IMR-90 (cell line): ENCODE data around the gene SLAMF7. TPM values are rescaled to one million over a fixed set of nuclear protein-coding genes. Genes with fewer than 3 reads are reported as not detected.

Source experiments
- ATAC-seq: fragments of 200-7000 bp; cut with Tn5 transposase; 2 replicates; pipeline ENCODE4 v1.9.1; 2020; ENCODE audit warnings: low read depth, mild to moderate bottlenecking, moderate library complexity
- BruUV-seq: library from RNA; stranded (reverse); fragments of 400-500 nt; replicated peaks from 2 replicates; lab custom pipeline; 2021; lab: Mats Ljungman, UMichigan
- CTCF ChIA-PET: fragments of 300-600 bp; formaldehyde crosslinking; extraction: SDS; loops from one replicate; lab custom pipeline; 2021; ENCODE audit warnings: antibody characterized with exemption; lab: Yijun Ruan, JAX
- POLR2A ChIA-PET: fragments of 300-600 bp; sonication (Branson Sonifier 250); formaldehyde crosslinking; loops from one replicate; lab custom pipeline; 2022; ENCODE audit warnings: antibody characterized with exemption; ENCODE audit not compliant: unreplicated experiment; lab: Charles Lee
- DNase-seq: peaks from one replicate; pipeline ENCODE4 v3.0.0; 2013
- H2AFZ ChIP-seq: replicated peaks from 2 replicates; pipeline ENCODE3; 2013; ENCODE audit warnings: low read length, mild to moderate bottlenecking; ENCODE audit not compliant: poor library complexity
- H2AK5ac ChIP-seq: 2 replicates; pipeline ENCODE4 v1.6.1; 2013; ENCODE audit warnings: low read depth, low read length, inconsistent platforms
- H2AK9ac ChIP-seq: replicated peaks from 2 replicates; pipeline ENCODE3; 2013; ENCODE audit warnings: mild to moderate bottlenecking, low read depth, low read length, moderate library complexity; ENCODE audit not compliant: poor library complexity
- H2BK120ac ChIP-seq: 2 replicates; pipeline ENCODE4 v1.6.1; 2013; ENCODE audit warnings: low read depth, low read length, inconsistent platforms
- H2BK15ac ChIP-seq: 3 replicates; pipeline ENCODE4 v1.6.1; 2013; ENCODE audit warnings: low read depth, low read length, inconsistent platforms
- H2BK20ac ChIP-seq: 2 replicates; pipeline ENCODE4 v1.6.1; 2013; ENCODE audit warnings: low read depth, mild to moderate bottlenecking, inconsistent platforms, low read length, moderate library complexity
- H2BK5ac ChIP-seq: 2 replicates; pipeline ENCODE4 v1.6.1; 2013; ENCODE audit warnings: mild to moderate bottlenecking, low read depth, low read length, inconsistent platforms; ENCODE audit not compliant: poor library complexity, severe bottlenecking
- H3K14ac ChIP-seq: replicated peaks from 2 replicates; pipeline ENCODE4 v1.6.1; 2013; ENCODE audit warnings: low read depth, low read length, inconsistent platforms
- H3K18ac ChIP-seq: 2 replicates; pipeline ENCODE4 v1.6.1; 2013; ENCODE audit warnings: low read depth, low read length, control low read depth
- H3K23ac ChIP-seq: 2 replicates; pipeline ENCODE4 v1.6.1; 2013; ENCODE audit warnings: low read depth, low read length, inconsistent platforms
- H3K27ac ChIP-seq: 2 replicates; pipeline ENCODE4 v1.5.1; 2013; ENCODE audit warnings: mild to moderate bottlenecking, control low read depth, low read length; ENCODE audit not compliant: insufficient read depth
- H3K27me3 ChIP-seq: 2 replicates; pipeline ENCODE4 v1.6.1; 2013; ENCODE audit warnings: low read length; ENCODE audit not compliant: control insufficient read depth, insufficient read depth
- H3K36me3 ChIP-seq: 2 replicates; pipeline ENCODE4 v1.6.1; 2013; ENCODE audit warnings: low read length, mixed read lengths; ENCODE audit not compliant: control insufficient read depth, insufficient read depth
- H3K4ac ChIP-seq: 2 replicates; pipeline ENCODE4 v1.6.1; 2013; ENCODE audit warnings: low read depth, low read length, inconsistent platforms
- H3K4me1 ChIP-seq: 2 replicates; pipeline ENCODE4 v1.6.1; 2013; ENCODE audit warnings: low read length, mixed read lengths; ENCODE audit not compliant: control insufficient read depth, insufficient read depth
- H3K4me2 ChIP-seq: 2 replicates; pipeline ENCODE4 v1.6.1; 2013; ENCODE audit warnings: low read depth, mild to moderate bottlenecking, control low read depth, low read length, moderate library complexity
- H3K4me3 ChIP-seq: 2 replicates; pipeline ENCODE4 v1.5.1; 2013; ENCODE audit warnings: low read depth, mild to moderate bottlenecking, control low read depth, low read length, moderate library complexity; ENCODE audit not compliant: insufficient read depth
- H3K56ac ChIP-seq: 2 replicates; pipeline ENCODE4 v1.6.1; 2013; ENCODE audit warnings: low read length, inconsistent platforms; ENCODE audit not compliant: insufficient read depth; ENCODE audit errors: extremely low read depth
- H3K79me1 ChIP-seq, 2 experiments: 2 replicates each; pipeline ENCODE4 v1.6.1; 2013; ENCODE audit warnings: low read length in 2 of 2, inconsistent platforms in 1 of 2, low read depth in 1 of 2
- H3K9ac ChIP-seq: 2 replicates; pipeline ENCODE4 v1.6.1; 2013; ENCODE audit warnings: low read depth, low read length, control low read depth
- H3K9me1 ChIP-seq: 2 replicates; pipeline ENCODE4 v1.6.1; 2013; ENCODE audit warnings: low read length, inconsistent platforms; ENCODE audit not compliant: insufficient read depth
- H3K9me3 ChIP-seq: 2 replicates; pipeline ENCODE4 v1.6.1; 2013; ENCODE audit warnings: low read length; ENCODE audit not compliant: control insufficient read depth, insufficient read depth
- H4K20me1 ChIP-seq: 2 replicates; pipeline ENCODE4 v1.6.1; 2013; ENCODE audit warnings: low read length, inconsistent platforms; ENCODE audit not compliant: insufficient read depth
- H4K5ac ChIP-seq: 2 replicates; pipeline ENCODE4 v1.6.1; 2013; ENCODE audit warnings: mild to moderate bottlenecking, low read depth, low read length, control low read depth
- H4K8ac ChIP-seq, 2 experiments: 2 replicates each; pipeline ENCODE4 v1.6.1; 2013; ENCODE audit warnings: low read depth in 2 of 2, low read length in 2 of 2, control low read depth in 1 of 2, inconsistent platforms in 1 of 2
- H4K91ac ChIP-seq: 2 replicates; pipeline ENCODE4 v1.6.1; 2013; ENCODE audit warnings: low read depth, low read length, inconsistent platforms; ENCODE audit not compliant: insufficient read depth
- BHLHE40 ChIP-seq: fragments of 150-350 bp; IDR thresholded peaks from 2 replicates; pipeline ENCODE4 v1.6.1; 2016; ENCODE audit warnings: mild to moderate bottlenecking, low read depth, low read length
- CEBPB ChIP-seq: IDR thresholded peaks from 2 replicates; pipeline ENCODE4 v1.6.1; 2012; ENCODE audit warnings: low read depth, low read length, improper control_type of control experiment
- CHD1 ChIP-seq: IDR thresholded peaks from 2 replicates; pipeline ENCODE4 v1.6.1; 2012; ENCODE audit warnings: low read depth, low read length, improper control_type of control experiment
- FOS ChIP-seq: fragments of 150-350 bp; IDR thresholded peaks from 2 replicates; pipeline ENCODE4 v1.6.1; 2016; ENCODE audit warnings: low read depth, low read length
- MAFK ChIP-seq: IDR thresholded peaks from 2 replicates; pipeline ENCODE4 v1.6.1; 2012; ENCODE audit warnings: low read depth, low read length, improper control_type of control experiment
- MAZ ChIP-seq: IDR thresholded peaks from 2 replicates; pipeline ENCODE4 v1.6.1; 2012; ENCODE audit warnings: low read depth, mild to moderate bottlenecking, low read length, improper control_type of control experiment, moderate library complexity, borderline replicate concordance
- MXI1 ChIP-seq: IDR thresholded peaks from 2 replicates; pipeline ENCODE4 v1.6.1; 2012; ENCODE audit warnings: low read depth, mild to moderate bottlenecking, low read length, moderate library complexity, borderline replicate concordance
- NFE2L2 ChIP-seq: fragments of 150-350 bp; IDR thresholded peaks from 2 replicates; pipeline ENCODE4 v1.6.1; 2016; ENCODE audit warnings: low read depth, mild to moderate bottlenecking, low read length
- POLR2A ChIP-seq: IDR thresholded peaks from 2 replicates; pipeline ENCODE4 v1.6.1; 2012; ENCODE audit warnings: mild to moderate bottlenecking, low read depth, low read length
- RAD21 ChIP-seq: IDR thresholded peaks from 2 replicates; pipeline ENCODE4 v1.6.1; 2012; ENCODE audit warnings: low read length, improper control_type of control experiment
- RCOR1 ChIP-seq: IDR thresholded peaks from 2 replicates; pipeline ENCODE4 v1.6.1; 2012; ENCODE audit warnings: mild to moderate bottlenecking, low read length, improper control_type of control experiment; ENCODE audit not compliant: insufficient replicate concordance
- RFX5 ChIP-seq: IDR thresholded peaks from 2 replicates; pipeline ENCODE4 v1.8.0; 2012; ENCODE audit warnings: low read depth, mild to moderate bottlenecking, low read length, moderate library complexity
- SMC3 ChIP-seq: fragments of 150-350 bp; IDR thresholded peaks from 2 replicates; pipeline ENCODE4 v1.6.1; 2016; ENCODE audit warnings: low read depth, mild to moderate bottlenecking, antibody characterized with exemption, low read length, moderate library complexity
- WGBS, 2 experiments: methylation state at CpG; one replicate each; pipeline versions ENCODE4 v1.1.5 to v1.1.7; 2013; ENCODE audit warnings: missing lambda C conversion rate in 2 of 2; ENCODE audit not compliant: insufficient read length in 1 of 2; ENCODE audit errors: extremely low coverage in 2 of 2; 5-methylcytosine and 5-hydroxymethylcytosine counted together
- dilution Hi-C: fragments of 300-500 bp; cut with HindIII; formaldehyde crosslinking; loops from one replicate; pipeline ENCODE4 v1.14.3; 2018; ENCODE audit warnings: low sequenced_read_pairs; ENCODE audit not compliant: unreplicated experiment
- in situ Hi-C: fragments of 300-500 bp; cut with MboI; formaldehyde crosslinking; loops from 3 replicates; pipeline ENCODE4 v1.14.3; 2019; ENCODE audit warnings: low sequenced_read_pairs, inconsistent platforms, mixed read lengths
- intact Hi-C: fragments of 100-400 bp; cut with micrococcal nuclease; formaldehyde crosslinking; loops from 2 replicates; pipeline ENCODE4 v1.10.0; 2022
- polyA plus RNA-seq, 3 experiments: library from polyadenylated mRNA; depleted of rRNA; stranded (reverse); fragments of >200 nt; gene quantifications; 2 replicates each; pipeline ENCODE4 v1.2.3, GENCODE V29; 2012; ENCODE audit warnings: low replicate concordance in 1 of 3
- total RNA-seq: library from RNA; depleted of rRNA; stranded (reverse); fragments of >200 nt; gene quantifications from 2 replicates; pipeline ENCODE4 v1.2.3, GENCODE V29; 2012
- TF ChIP-seq, protein P1 (sequence below): fragments of 150-350 bp; IDR thresholded peaks from 2 replicates; pipeline ENCODE4 v1.6.1; 2016; ENCODE audit warnings: low read depth, mild to moderate bottlenecking, low read length, moderate library complexity, borderline replicate concordance
- TF ChIP-seq, protein P2 (sequence below): conservative IDR thresholded peaks from 2 replicates; pipeline ENCODE4 v1.5.1; 2012; ENCODE audit warnings: mild to moderate bottlenecking, low read depth, low read length, improper control_type of control experiment
- TF ChIP-seq, protein P3 (sequence below): fragments of 150-350 bp; IDR thresholded peaks from 2 replicates; pipeline ENCODE4 v1.6.1; 2017; ENCODE audit warnings: mild to moderate bottlenecking, antibody characterized with exemption, low read length, low read depth

Gene SLAMF7
- total and polyA plus RNA-seq, 2 of the 4 experiments (the other 2 are of a cell fraction) = not detected

DNA sequence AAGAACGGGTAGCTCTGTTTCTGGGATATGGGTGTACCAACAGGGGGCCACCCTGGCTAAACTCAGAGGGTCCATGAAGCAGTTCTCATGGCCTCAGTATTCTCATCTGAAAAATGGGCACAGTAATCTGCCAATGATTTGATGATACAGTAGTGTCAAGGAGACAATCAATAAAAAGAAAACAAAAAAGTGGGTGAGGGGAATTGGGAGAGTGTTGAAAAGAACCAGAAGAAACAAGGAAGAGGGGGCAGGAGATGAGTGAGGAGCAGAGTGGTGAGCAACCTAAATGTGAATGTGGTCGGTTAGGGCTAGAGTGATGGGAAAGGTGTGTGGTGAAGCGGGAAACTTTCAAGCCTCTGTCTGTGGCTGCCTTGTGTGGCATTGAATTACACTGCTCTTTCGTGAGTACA lies 2.0 kb downstream of the SLAMF7 start:
- no peak overlapping the region for H2BK5ac ChIP-seq
- H3K79me1 ChIP-seq = no peaks in the 10 kb centered on the region
- H2BK20ac ChIP-seq = no peak overlapping the region
- no peak for TF ChIP-seq RFX5
- no peak for TF ChIP-seq MAZ
- no peak for TF ChIP-seq SMC3
- no peak for TF ChIP-seq BHLHE40
- TF ChIP-seq MXI1 = no peak
- no peak for TF ChIP-seq MAFK
- TF ChIP-seq FOS = no peak
- no peak for TF ChIP-seq NFE2L2
- no peak for TF ChIP-seq RCOR1
- no peak for TF ChIP-seq CEBPB
- TF ChIP-seq CHD1 = no peak
- TF ChIP-seq, protein P1, sequence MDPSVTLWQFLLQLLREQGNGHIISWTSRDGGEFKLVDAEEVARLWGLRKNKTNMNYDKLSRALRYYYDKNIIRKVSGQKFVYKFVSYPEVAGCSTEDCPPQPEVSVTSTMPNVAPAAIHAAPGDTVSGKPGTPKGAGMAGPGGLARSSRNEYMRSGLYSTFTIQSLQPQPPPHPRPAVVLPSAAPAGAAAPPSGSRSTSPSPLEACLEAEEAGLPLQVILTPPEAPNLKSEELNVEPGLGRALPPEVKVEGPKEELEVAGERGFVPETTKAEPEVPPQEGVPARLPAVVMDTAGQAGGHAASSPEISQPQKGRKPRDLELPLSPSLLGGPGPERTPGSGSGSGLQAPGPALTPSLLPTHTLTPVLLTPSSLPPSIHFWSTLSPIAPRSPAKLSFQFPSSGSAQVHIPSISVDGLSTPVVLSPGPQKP = no peak
- TF ChIP-seq RAD21 = no peak
- no peak for TF ChIP-seq POLR2A
- TF ChIP-seq, protein P2, sequence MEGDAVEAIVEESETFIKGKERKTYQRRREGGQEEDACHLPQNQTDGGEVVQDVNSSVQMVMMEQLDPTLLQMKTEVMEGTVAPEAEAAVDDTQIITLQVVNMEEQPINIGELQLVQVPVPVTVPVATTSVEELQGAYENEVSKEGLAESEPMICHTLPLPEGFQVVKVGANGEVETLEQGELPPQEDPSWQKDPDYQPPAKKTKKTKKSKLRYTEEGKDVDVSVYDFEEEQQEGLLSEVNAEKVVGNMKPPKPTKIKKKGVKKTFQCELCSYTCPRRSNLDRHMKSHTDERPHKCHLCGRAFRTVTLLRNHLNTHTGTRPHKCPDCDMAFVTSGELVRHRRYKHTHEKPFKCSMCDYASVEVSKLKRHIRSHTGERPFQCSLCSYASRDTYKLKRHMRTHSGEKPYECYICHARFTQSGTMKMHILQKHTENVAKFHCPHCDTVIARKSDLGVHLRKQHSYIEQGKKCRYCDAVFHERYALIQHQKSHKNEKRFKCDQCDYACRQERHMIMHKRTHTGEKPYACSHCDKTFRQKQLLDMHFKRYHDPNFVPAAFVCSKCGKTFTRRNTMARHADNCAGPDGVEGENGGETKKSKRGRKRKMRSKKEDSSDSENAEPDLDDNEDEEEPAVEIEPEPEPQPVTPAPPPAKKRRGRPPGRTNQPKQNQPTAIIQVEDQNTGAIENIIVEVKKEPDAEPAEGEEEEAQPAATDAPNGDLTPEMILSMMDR = no peak
- TF ChIP-seq, protein P3, sequence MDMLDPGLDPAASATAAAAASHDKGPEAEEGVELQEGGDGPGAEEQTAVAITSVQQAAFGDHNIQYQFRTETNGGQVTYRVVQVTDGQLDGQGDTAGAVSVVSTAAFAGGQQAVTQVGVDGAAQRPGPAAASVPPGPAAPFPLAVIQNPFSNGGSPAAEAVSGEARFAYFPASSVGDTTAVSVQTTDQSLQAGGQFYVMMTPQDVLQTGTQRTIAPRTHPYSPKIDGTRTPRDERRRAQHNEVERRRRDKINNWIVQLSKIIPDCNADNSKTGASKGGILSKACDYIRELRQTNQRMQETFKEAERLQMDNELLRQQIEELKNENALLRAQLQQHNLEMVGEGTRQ = no peak
- ATAC-seq (no peak), DNase-seq (no peak)
- H3K9ac ChIP-seq = no peak overlapping the region
- no peaks in the 10 kb centered on the region for H3K4me1 ChIP-seq
- no peak overlapping the region for H3K4me2 ChIP-seq
- H2BK120ac ChIP-seq = no peak overlapping the region
- intact Hi-C loops = no loop called here
- H4K8ac ChIP-seq = no peak overlapping the region
- no peaks in the 10 kb centered on the region for H3K9me3 ChIP-seq
- in situ Hi-C loops = no loop called here
- no peak overlapping the region for H3K23ac ChIP-seq
- H3K27me3 ChIP-seq = no peaks in the 10 kb centered on the region; the same call in 1 of the 2 replicates
- H3K36me3 ChIP-seq = no peaks in the 10 kb centered on the region
- no peak overlapping the region for H3K27ac ChIP-seq
- no peak overlapping the region for H3K14ac ChIP-seq
- no peak overlapping the region for H3K56ac ChIP-seq
- ChIA-PET CTCF (no interaction called here), POLR2A (no interaction called here)
- H2AK5ac ChIP-seq = no peak overlapping the region
- no peak overlapping the region for H3K4ac ChIP-seq
- no peak overlapping the region for H3K4me3 ChIP-seq
- no peak overlapping the region for H4K91ac ChIP-seq
- no peak overlapping the region for H3K18ac ChIP-seq
- WGBS, 2 experiments = no CpG with 5 or more reads among the region's 4 CpGs
- no peak overlapping the region for H4K5ac ChIP-seq
- dilution Hi-C loops = no loop called here
- H4K20me1 ChIP-seq = no peaks in the 10 kb centered on the region
- no peak overlapping the region for H2AK9ac ChIP-seq
- H3K9me1 ChIP-seq = no peaks in the 10 kb centered on the region
- H2BK15ac ChIP-seq = no peak overlapping the region
- BruUV-seq = no TSS peak
- H2AFZ ChIP-seq = no peak overlapping the region
